Measurements from ENCODE around the gene TRAF3IP3. TPM values are rescaled to one million over a fixed set of nuclear protein-coding genes. Genes with fewer than 3 reads are reported as not detected.

TRAF3IP3 gene
- total and polyA plus RNA-seq, 2 of the 13 experiments (the other 11 are each of a cell fraction or from before 2014, with no cell fraction given) = not detected

GRCh38 chr1:209827384-209828262 lies 71.8 kb downstream of the TRAF3IP3 start, which contains the start of gene UTP25 (continued):
- TF ChIP-seq TFDP2 (CRISPR knock-in tag; IDR thresholded peaks at IDR 0.05) (peak; percentile 78), ARID3A (IDR thresholded peaks at IDR 0.05; ENCODE audit: low read depth, low read length) (no peak), KDM2A (CRISPR knock-in tag; IDR thresholded peaks at IDR 0.05; ENCODE audit: borderline replicate concordance, low read depth) (peak; percentile 87; the same call in 1 of the 2 replicates), DZIP1 (CRISPR knock-in tag; IDR thresholded peaks at IDR 0.05) (no peak), MED13 (CRISPR knock-in tag; IDR thresholded peaks at IDR 0.05) (no peak), DMAP1 (CRISPR knock-in tag; IDR thresholded peaks at IDR 0.05) (peak; percentile 97), PTBP1 (IDR thresholded peaks at IDR 0.05; ENCODE audit: low read depth, low read length, poor library complexity, severe bottlenecking) (no peak), FOSL2 (CRISPR knock-in tag; IDR thresholded peaks at IDR 0.05) (peak; percentile 44; the same call in 1 of the 2 replicates), POGK (CRISPR knock-in tag; conservative IDR thresholded peaks at IDR 0.05) (peak; percentile 63; the same call in 1 of the 2 replicates), ZNF512 (CRISPR knock-in tag; IDR thresholded peaks at IDR 0.05) (no peak), ZNF44 (CRISPR knock-in tag; IDR thresholded peaks at IDR 0.05) (no peak), ZNF850 (CRISPR knock-in tag; conservative IDR thresholded peaks at IDR 0.05) (0 out of 2 replicates have a peak, but pooled peaks have one; percentile 25), RELA (CRISPR knock-in tag; IDR thresholded peaks at IDR 0.05) (no peak), SPEN (CRISPR knock-in tag; IDR thresholded peaks at IDR 0.05; ENCODE audit: low read depth) (peak; percentile 88; the same call in 1 of the 2 replicates), MIER2 (CRISPR knock-in tag; IDR thresholded peaks at IDR 0.05) (0 out of 2 replicates have a peak, but pooled peaks have one; percentile 34)

Measured in HepG2 (cell line).